ENCODE data around the gene VASP. TPM values are rescaled to one million over a fixed set of nuclear protein-coding genes. Genes with fewer than 3 reads are reported as not detected.
A peak's percentile ranks its signal among the peaks of the same experiment; 100 is the strongest.

Gene VASP
- total RNA-seq, 1 donor from 2014 or later = 53.8 TPM

DNA sequence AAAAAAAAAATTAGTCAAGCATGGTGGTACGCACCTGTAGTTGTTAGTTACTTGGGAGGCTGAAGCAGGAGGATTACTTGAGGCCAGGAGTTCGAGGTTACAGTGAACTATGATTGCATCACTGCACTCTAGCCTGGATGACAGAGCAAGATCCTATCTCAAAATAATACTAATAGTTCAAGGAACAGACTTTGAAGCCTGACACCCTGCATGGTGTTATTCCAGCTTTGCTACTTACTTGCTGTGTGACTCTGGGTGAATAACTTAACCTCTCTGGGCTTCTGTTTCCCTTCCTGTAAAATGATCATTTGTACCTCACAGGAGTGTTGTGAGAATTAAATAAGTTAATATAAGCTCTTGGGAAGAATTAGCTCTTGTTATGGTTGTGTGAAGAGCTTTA lies 43.0 kb upstream of the VASP start:
- no peak for DNase-seq (ENCODE audit: low spot score in 2 of 2, unreplicated experiment in 2 of 2)
- Mint-ChIP-seq H3K27ac (no peak overlapping the region), H3K9me3 (no peaks in the 10 kb centered on the region), H3K27me3 (ENCODE audit: low read depth) (no peaks in the 10 kb centered on the region), H3K4me3 (no peak overlapping the region), H3K36me3 (no peaks in the 10 kb centered on the region), H3K4me1 (peaks cover 11% of the 10 kb centered on the region)
- TF ChIP-seq, protein P1, sequence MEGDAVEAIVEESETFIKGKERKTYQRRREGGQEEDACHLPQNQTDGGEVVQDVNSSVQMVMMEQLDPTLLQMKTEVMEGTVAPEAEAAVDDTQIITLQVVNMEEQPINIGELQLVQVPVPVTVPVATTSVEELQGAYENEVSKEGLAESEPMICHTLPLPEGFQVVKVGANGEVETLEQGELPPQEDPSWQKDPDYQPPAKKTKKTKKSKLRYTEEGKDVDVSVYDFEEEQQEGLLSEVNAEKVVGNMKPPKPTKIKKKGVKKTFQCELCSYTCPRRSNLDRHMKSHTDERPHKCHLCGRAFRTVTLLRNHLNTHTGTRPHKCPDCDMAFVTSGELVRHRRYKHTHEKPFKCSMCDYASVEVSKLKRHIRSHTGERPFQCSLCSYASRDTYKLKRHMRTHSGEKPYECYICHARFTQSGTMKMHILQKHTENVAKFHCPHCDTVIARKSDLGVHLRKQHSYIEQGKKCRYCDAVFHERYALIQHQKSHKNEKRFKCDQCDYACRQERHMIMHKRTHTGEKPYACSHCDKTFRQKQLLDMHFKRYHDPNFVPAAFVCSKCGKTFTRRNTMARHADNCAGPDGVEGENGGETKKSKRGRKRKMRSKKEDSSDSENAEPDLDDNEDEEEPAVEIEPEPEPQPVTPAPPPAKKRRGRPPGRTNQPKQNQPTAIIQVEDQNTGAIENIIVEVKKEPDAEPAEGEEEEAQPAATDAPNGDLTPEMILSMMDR (IDR thresholded peaks at IDR 0.05; ENCODE audit: unreplicated experiment) = no peak

DNA sequence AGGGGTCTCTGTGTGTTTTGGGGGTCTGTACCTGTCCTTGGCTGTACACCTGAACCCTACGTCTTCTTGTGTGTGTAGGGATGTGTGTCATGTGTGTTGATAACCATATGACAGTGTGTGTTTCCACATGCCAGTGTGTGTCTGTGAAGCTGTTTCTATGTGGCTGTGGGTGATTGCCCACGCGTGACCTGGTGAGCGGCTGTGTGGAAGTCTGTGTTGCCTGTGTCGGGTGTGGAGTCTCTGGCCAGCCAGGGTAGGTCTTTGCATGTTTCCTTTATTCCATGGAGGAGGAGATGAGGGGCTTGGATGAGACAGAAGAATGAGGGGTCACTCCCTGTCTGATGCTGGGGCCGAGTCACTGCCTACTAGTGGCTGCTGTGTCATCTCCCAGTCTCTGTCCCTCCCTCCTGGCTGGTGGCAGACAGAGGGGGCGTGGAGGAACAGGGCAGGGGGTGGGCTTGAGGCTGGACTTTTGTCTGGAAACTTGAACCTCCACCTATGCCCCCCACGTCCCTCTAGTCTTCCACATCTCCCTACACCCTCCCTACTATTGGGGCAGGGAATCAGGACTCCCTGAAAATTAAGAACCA lies 42.3 kb upstream of the VASP start:
- Mint-ChIP-seq H3K9me3 (no peaks in the 10 kb centered on the region), H3K4me3 (no peak overlapping the region), H3K27ac (no peak overlapping the region), H3K27me3 (ENCODE audit: low read depth) (no peaks in the 10 kb centered on the region), H3K36me3 (no peaks in the 10 kb centered on the region), H3K4me1 (peaks cover 16% of the 10 kb centered on the region)
- TF ChIP-seq, protein P1 (IDR thresholded peaks at IDR 0.05; ENCODE audit: unreplicated experiment) = no peak
- no peak for DNase-seq (ENCODE audit: low spot score in 2 of 2, unreplicated experiment in 2 of 2)

- peaks cover 18% of the 10 kb centered on the region for H3K4me1 Mint-ChIP-seq
- TF ChIP-seq, protein P1 (IDR thresholded peaks at IDR 0.05; ENCODE audit: unreplicated experiment) = no peak
Observed at GRCh38 chr19:45467115-45467455, 40.2 kb upstream of the VASP start.

GRCh38 chr19:45467456-45468158 lies 39.7 kb upstream of the VASP start, which contains the start of gene FOSB:
FOSB (plus strand) TSS chr19:45467996; CDS start chr19:45468587, 591 bp downstream.
- DNase-seq (ENCODE audit: low spot score in 2 of 2, unreplicated experiment in 2 of 2) = peak; percentile 95 to 97
- no peaks in the 10 kb centered on the region for H3K36me3 Mint-ChIP-seq
- H3K27me3 Mint-ChIP-seq (ENCODE audit: low read depth) = peaks cover 13% of the 10 kb centered on the region
- peak within 1 kb of the TSS; percentile 93 for H3K4me3 Mint-ChIP-seq
- H3K4me1 Mint-ChIP-seq = peaks cover 18% of the 10 kb centered on the region
- TF ChIP-seq, protein P1 (IDR thresholded peaks at IDR 0.05; ENCODE audit: unreplicated experiment) = no peak
- no peaks in the 10 kb centered on the region for H3K9me3 Mint-ChIP-seq
- H3K27ac Mint-ChIP-seq = peak within 1 kb of the TSS; percentile 99

More at GRCh38 chr19:45467115-45467455, 40.2 kb upstream of the VASP start:
- DNase-seq (ENCODE audit: low spot score in 2 of 2, unreplicated experiment in 2 of 2) = no peak
- Mint-ChIP-seq H3K4me3 (peak overlapping the region; percentile 93), H3K9me3 (no peaks in the 10 kb centered on the region), H3K27ac (peak overlapping the region; percentile 94), H3K36me3 (no peaks in the 10 kb centered on the region), H3K27me3 (ENCODE audit: low read depth) (peaks cover 8% of the 10 kb centered on the region)

DNA sequence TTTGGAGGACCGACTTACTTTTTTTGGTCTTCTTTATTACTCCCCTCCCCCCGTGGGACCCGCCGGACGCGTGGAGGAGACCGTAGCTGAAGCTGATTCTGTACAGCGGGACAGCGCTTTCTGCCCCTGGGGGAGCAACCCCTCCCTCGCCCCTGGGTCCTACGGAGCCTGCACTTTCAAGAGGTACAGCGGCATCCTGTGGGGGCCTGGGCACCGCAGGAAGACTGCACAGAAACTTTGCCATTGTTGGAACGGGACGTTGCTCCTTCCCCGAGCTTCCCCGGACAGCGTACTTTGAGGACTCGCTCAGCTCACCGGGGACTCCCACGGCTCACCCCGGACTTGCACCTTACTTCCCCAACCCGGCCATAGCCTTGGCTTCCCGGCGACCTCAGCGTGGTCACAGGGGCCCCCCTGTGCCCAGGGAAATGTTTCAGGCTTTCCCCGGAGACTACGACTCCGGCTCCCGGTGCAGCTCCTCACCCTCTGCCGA lies 39.1 kb upstream of the VASP start:
- TF ChIP-seq, protein P1 (IDR thresholded peaks at IDR 0.05; ENCODE audit: unreplicated experiment) = no peak
- Mint-ChIP-seq H3K27me3 (ENCODE audit: low read depth) (peaks cover 17% of the 10 kb centered on the region), H3K4me1 (peaks cover 18% of the 10 kb centered on the region), H3K36me3 (peaks cover 2% of the 10 kb centered on the region), H3K9me3 (no peaks in the 10 kb centered on the region), H3K4me3 (peak overlapping the region; percentile 93), H3K27ac (peak overlapping the region; percentile 99)
- DNase-seq (ENCODE audit: low spot score in 2 of 2, unreplicated experiment in 2 of 2) = peak in 1 of 2 experiments; percentile 53
